Liver (tissue), 9 donors: ENCODE measurements around the gene PTPRB. TPM values are rescaled to one million over a fixed set of nuclear protein-coding genes. Genes with fewer than 3 reads are reported as not detected.

Experiments
- DNase-seq: peaks from one replicate; pipeline ENCODE4 v3.0.0-alpha.2; 2017; ENCODE audit warnings: low spot score
- H3K27ac ChIP-seq, 2 donors: one replicate each; pipeline ENCODE4 v1.7.0; 2013; ENCODE audit warnings: inconsistent platforms in 2 of 2, low read length in 2 of 2, control low read depth in 1 of 2, low read depth in 1 of 2, mild to moderate bottlenecking in 1 of 2
- H3K27me3 ChIP-seq, 4 donors: one replicate each; pipeline versions ENCODE4 v1.6.1 to v1.7.0; 2013; ENCODE audit warnings: low read length in 3 of 4, inconsistent platforms in 1 of 4, mild to moderate bottlenecking in 1 of 4, moderate library complexity in 1 of 4; ENCODE audit not compliant: control insufficient read depth in 4 of 4, insufficient read depth in 4 of 4
- H3K36me3 ChIP-seq, 4 donors: one replicate each; pipeline versions ENCODE4 v1.6.1 to v1.7.0; 2013; ENCODE audit warnings: low read length in 3 of 4, mild to moderate bottlenecking in 3 of 4, low read depth in 1 of 4, moderate library complexity in 1 of 4; ENCODE audit not compliant: control insufficient read depth in 4 of 4, insufficient read depth in 3 of 4
- H3K4me1 ChIP-seq, 4 donors: one replicate each; pipeline versions ENCODE4 v1.6.1 to v1.7.0; 2013; ENCODE audit warnings: low read length in 3 of 4, mild to moderate bottlenecking in 3 of 4, moderate library complexity in 1 of 4; ENCODE audit not compliant: control insufficient read depth in 4 of 4, insufficient read depth in 4 of 4
- H3K4me3 ChIP-seq, 3 donors: one replicate each; pipeline versions ENCODE4 v1.6.1 to v1.7.0; 2013; ENCODE audit warnings: low read length in 3 of 3, control low read depth in 1 of 3, low read depth in 1 of 3, mild to moderate bottlenecking in 1 of 3
- H3K9ac ChIP-seq, 2 donors: one replicate each; pipeline ENCODE4 v1.7.0; 2013; ENCODE audit warnings: low read length in 2 of 2, mild to moderate bottlenecking in 2 of 2, moderate library complexity in 2 of 2, control low read depth in 1 of 2, low read depth in 1 of 2
- H3K9me3 ChIP-seq, 4 donors: one replicate each; pipeline versions ENCODE4 v1.6.1 to v1.7.0; 2013; ENCODE audit warnings: low read length in 3 of 4; ENCODE audit not compliant: control insufficient read depth in 4 of 4
- CTCF ChIP-seq: fragments of 150-350 bp; IDR thresholded peaks from 2 replicates; pipeline ENCODE4 v1.5.1; 2017; ENCODE audit warnings: improper control_type of control experiment, low read depth, low read length; ENCODE audit not compliant: missing input control
- EGR1 ChIP-seq, 2 donors: IDR thresholded peaks; 2 replicates each; pipeline ENCODE4 v1.6.1; 2016 to 2018; ENCODE audit warnings: antibody characterized with exemption in 2 of 2, low read depth in 2 of 2
- FOXA1 ChIP-seq: IDR thresholded peaks from 2 replicates; pipeline ENCODE4 v1.6.1; 2016; ENCODE audit warnings: antibody characterized with exemption
- GABPA ChIP-seq, 2 donors: IDR thresholded peaks in 1 of 2; conservative IDR thresholded peaks in 1 of 2; 2 replicates each; pipeline ENCODE4 v1.6.1; 2016; ENCODE audit warnings: antibody characterized with exemption in 2 of 2, mild to moderate bottlenecking in 1 of 2, moderate library complexity in 1 of 2
- HNF4G ChIP-seq: IDR thresholded peaks from 2 replicates; pipeline ENCODE4 v1.6.1; 2016; ENCODE audit warnings: antibody characterized with exemption
- JUND ChIP-seq, 2 donors: IDR thresholded peaks; 2 replicates each; pipeline ENCODE4 v1.6.1; 2016; ENCODE audit warnings: antibody characterized with exemption in 2 of 2
- MAX ChIP-seq: IDR thresholded peaks from 2 replicates; pipeline ENCODE4 v1.6.1; 2016; ENCODE audit warnings: antibody characterized with exemption
- NR2F2 ChIP-seq: IDR thresholded peaks from 2 replicates; pipeline ENCODE4 v1.6.1; 2016; ENCODE audit warnings: antibody characterized with exemption
- REST ChIP-seq: IDR thresholded peaks from 2 replicates; pipeline ENCODE4 v1.6.1; 2016; ENCODE audit warnings: antibody characterized with exemption, mild to moderate bottlenecking
- RXRA ChIP-seq, 2 donors: IDR thresholded peaks; 2 replicates each; pipeline ENCODE4 v1.6.1; 2017 to 2018; ENCODE audit warnings: antibody characterized with exemption in 2 of 2, mild to moderate bottlenecking in 1 of 2
- SP1 ChIP-seq: IDR thresholded peaks from 2 replicates; pipeline ENCODE4 v1.6.1; 2018; ENCODE audit warnings: antibody characterized with exemption, mild to moderate bottlenecking
- YY1 ChIP-seq: IDR thresholded peaks from 2 replicates; pipeline ENCODE4 v1.6.1; 2016; ENCODE audit warnings: antibody characterized with exemption, mild to moderate bottlenecking
- ZBTB33 ChIP-seq: IDR thresholded peaks from 2 replicates; pipeline ENCODE4 v1.6.1; 2016; ENCODE audit warnings: antibody characterized with exemption
- WGBS: extraction: QIAGEN DNeasy Blood & Tissue Kit; methylation state at CpG from one replicate; pipeline ENCODE4 v1.1.7; 2013; 5-methylcytosine and 5-hydroxymethylcytosine counted together
- polyA plus RNA-seq, 2 donors: library from polyadenylated mRNA; stranded (reverse) in 1 of 2; unstranded in 1 of 2; fragments of 200-250 nt in 1 of 2; fragments of >200 nt in 1 of 2; fragmentation: Nextera tagmentation in 1 of 2; extraction: Ambion mirVana in 1 of 2; gene quantifications; one replicate each; pipeline versions ENCODE4 v1.2.1 to v1.2.3, GENCODE V29; 2013 to 2015
- total RNA-seq, 2 donors: library from RNA; depleted of rRNA; stranded (reverse); fragments of >200 nt; gene quantifications; one replicate each; pipeline ENCODE4 v1.2.3, GENCODE V29; 2014
- donor health status: healthy.
- donor health status: healthy.
- donor health status: healthy.
- donor health status: healthy.
- donor health status: healthy.

PTPRB gene
- total and polyA plus RNA-seq, 4 donors = 6.3 to 64.9 (median 8.4) TPM

- H3K4me1 ChIP-seq = no peaks in the 10 kb centered on the region
- no peak overlapping the region for H3K4me3 ChIP-seq
- TF ChIP-seq NR2F2 = no peak
- TF ChIP-seq HNF4G = no peak
- no peaks in the 10 kb centered on the region for H3K27me3 ChIP-seq
- DNase-seq = no peak
- H3K27ac ChIP-seq = no peak overlapping the region
- H3K36me3 ChIP-seq = no peaks in the 10 kb centered on the region
- H3K9me3 ChIP-seq = no peaks in the 10 kb centered on the region
- no peak overlapping the region for H3K9ac ChIP-seq
Measured at GRCh38 chr12:70513426-70513825, 123.8 kb downstream of the PTPRB start.

GRCh38 chr12:70508178-70508577, 129.1 kb downstream of the PTPRB start:
- DNase-seq = no peak
- H3K27me3 ChIP-seq = no peaks in the 10 kb centered on the region
- H3K4me1 ChIP-seq = no peaks in the 10 kb centered on the region
- H3K27ac ChIP-seq = no peak overlapping the region
- 93% methylated on average over 1 of the region's 1 CpG for WGBS
- peaks cover 0 to 2% (median 0%) of the 10 kb centered on the region in 4 donors for H3K9me3 ChIP-seq
- H3K9ac ChIP-seq = no peak overlapping the region
- TF ChIP-seq RXRA (IDR thresholded peaks at IDR 0.05) (no peak), MAX (no peak), FOXA1 (no peak), REST (no peak), GABPA (IDR thresholded peaks at IDR 0.05 in 1 of 2, conservative IDR thresholded peaks at IDR 0.05 in 1 of 2) (no peak), JUND (IDR thresholded peaks at IDR 0.05) (no peak), YY1 (no peak), ZBTB33 (no peak)
- no peaks in the 10 kb centered on the region for H3K36me3 ChIP-seq
- no peak overlapping the region for H3K4me3 ChIP-seq

GRCh38 chr12:70507442-70507841, 129.8 kb downstream of the PTPRB start:
- no peak overlapping the region for H3K4me3 ChIP-seq
- no peaks in the 10 kb centered on the region for H3K4me1 ChIP-seq
- no peak overlapping the region for H3K9ac ChIP-seq
- peaks cover 0 to 2% (median 0%) of the 10 kb centered on the region in 4 donors for H3K9me3 ChIP-seq
- H3K36me3 ChIP-seq = no peaks in the 10 kb centered on the region
- H3K27ac ChIP-seq = no peak overlapping the region
- WGBS = 47% methylated on average over 2 of the region's 2 CpGs
- H3K27me3 ChIP-seq = no peaks in the 10 kb centered on the region
- TF ChIP-seq RXRA (IDR thresholded peaks at IDR 0.05) (no peak), GABPA (IDR thresholded peaks at IDR 0.05 in 1 of 2, conservative IDR thresholded peaks at IDR 0.05 in 1 of 2) (no peak), REST (no peak), NR2F2 (no peak), ZBTB33 (no peak), CTCF (no peak), EGR1 (IDR thresholded peaks at IDR 0.05; ENCODE audit: low read depth in 2 of 2) (no peak), SP1 (no peak)
- DNase-seq = no peak
